K562 (cell line): Measurements from ENCODE around the gene TSEN34. TPM values are rescaled to one million over a fixed set of nuclear protein-coding genes. Genes with fewer than 3 reads are reported as not detected.

Experiments used
- ARID1B ChIP-seq: fragments of 450-650 bp; IDR thresholded peaks from 2 replicates; pipeline ENCODE4 v1.6.1; 2016; ENCODE audit warnings: antibody characterized with exemption, mild to moderate bottlenecking, inconsistent platforms
- COPS2 ChIP-seq: fragments of 450-650 bp; conservative IDR thresholded peaks from 2 replicates; pipeline ENCODE4 v1.6.1; 2016; ENCODE audit warnings: mild to moderate bottlenecking, moderate library complexity
- EGR1 ChIP-seq: fragments of 450-650 bp; conservative IDR thresholded peaks from 2 replicates; pipeline ENCODE4 v1.6.1; 2017; ENCODE audit warnings: mild to moderate bottlenecking
- GABPB1 ChIP-seq: sonication (generic); formaldehyde crosslinking; IDR thresholded peaks from 2 replicates; pipeline ENCODE4 v1.8.0; 2022; ENCODE audit warnings: mild to moderate bottlenecking, missing genetic modification reagents
- GATAD2A ChIP-seq: fragments of 450-650 bp; IDR thresholded peaks from 2 replicates; pipeline ENCODE4 v1.6.1; 2017
- HNRNPL ChIP-seq: fragments of 200-400 bp; formaldehyde crosslinking; IDR thresholded peaks from 2 replicates; pipeline ENCODE4 v1.6.1; 2017; ENCODE audit warnings: low read depth, mild to moderate bottlenecking, low read length
- KLF16 ChIP-seq: IDR thresholded peaks from 2 replicates; pipeline ENCODE4 v1.6.1; 2016; ENCODE audit warnings: antibody characterized with exemption
- MTA3 ChIP-seq: fragments of 450-650 bp; formaldehyde crosslinking; IDR thresholded peaks from 2 replicates; pipeline ENCODE4 v1.6.1; 2017; ENCODE audit warnings: mild to moderate bottlenecking, borderline replicate concordance
- MYBL2 ChIP-seq, 2 experiments: fragments of 450-650 bp in 1 of 2; sonication (generic) in 1 of 2; formaldehyde crosslinking in 1 of 2; IDR thresholded peaks; 2 replicates each; pipeline versions ENCODE4 v1.6.1 to v1.8.1; 2017 to 2022; ENCODE audit warnings: borderline replicate concordance in 1 of 2, inconsistent platforms in 1 of 2, low read depth in 1 of 2, mild to moderate bottlenecking in 1 of 2, missing genetic modification reagents in 1 of 2, moderate library complexity in 1 of 2
- PHF21A ChIP-seq: fragments of 450-650 bp; IDR thresholded peaks from 2 replicates; pipeline ENCODE4 v1.6.1; 2017; ENCODE audit warnings: low read depth, borderline replicate concordance
- POLR2G ChIP-seq: fragments of 200-400 bp; formaldehyde crosslinking; IDR thresholded peaks from 2 replicates; pipeline ENCODE4 v1.6.1; 2017; ENCODE audit warnings: low read depth, mild to moderate bottlenecking, antibody characterized with exemption, low read length, moderate library complexity
- POU5F1 ChIP-seq: fragments of 150-350 bp; IDR thresholded peaks from 2 replicates; pipeline ENCODE4 v1.6.1; 2014; ENCODE audit warnings: borderline replicate concordance, low read length, low read depth, mild to moderate bottlenecking; ENCODE audit not compliant: partially characterized antibody
- RBFOX2 ChIP-seq: fragments of 200-400 bp; formaldehyde crosslinking; IDR thresholded peaks from 2 replicates; pipeline ENCODE4 v1.6.1; 2017; ENCODE audit warnings: low read depth, mild to moderate bottlenecking, low read length, moderate library complexity
- RBM39 ChIP-seq: fragments of 200-400 bp; formaldehyde crosslinking; optimal IDR thresholded peaks from 2 replicates; pipeline ENCODE3; 2018; ENCODE audit warnings: low read depth, low read length
- RCOR1 ChIP-seq, 2 experiments: IDR thresholded peaks; 2 replicates each; pipeline ENCODE4 v1.6.1; 2012; ENCODE audit warnings: low read depth in 2 of 2, low read length in 2 of 2, borderline replicate concordance in 1 of 2, improper control_type of control experiment in 1 of 2
- SPI1 ChIP-seq: IDR thresholded peaks from 2 replicates; pipeline ENCODE4 v1.6.1; 2011; ENCODE audit warnings: low read depth, low read length, control low read depth, borderline replicate concordance
- TRIM28 ChIP-seq: fragments of 450-650 bp; IDR thresholded peaks from 2 replicates; pipeline ENCODE4 v1.6.1; 2017
- YY1 ChIP-seq, 3 experiments: IDR thresholded peaks; 2 replicates each; pipeline ENCODE4 v1.6.1; 2011; ENCODE audit warnings: low read length in 2 of 3, mild to moderate bottlenecking in 2 of 3, moderate library complexity in 2 of 3, borderline replicate concordance in 1 of 3, control low read depth in 1 of 3, low read depth in 1 of 3; ENCODE audit not compliant: insufficient read depth in 3 of 3, insufficient replicate concordance in 2 of 3, control insufficient read depth in 1 of 3, insufficient read length in 1 of 3; ENCODE audit errors: extremely low read depth in 1 of 3
- ZNF124 ChIP-seq: sonication (generic); formaldehyde crosslinking; IDR thresholded peaks from 2 replicates; pipeline ENCODE4 v1.8.1; 2022; ENCODE audit warnings: missing genetic modification reagents
- ZNF57 ChIP-seq: fragments of 450-650 bp; formaldehyde crosslinking; IDR thresholded peaks from 2 replicates; pipeline ENCODE4 v1.4.0; 2020; ENCODE audit warnings: mild to moderate bottlenecking, moderate library complexity
- polyA plus RNA-seq, 8 experiments: library from polyadenylated mRNA; depleted of rRNA in 4 of 8; stranded (reverse) in 5 of 8; unstranded in 3 of 8; fragments of >200 nt; fragmentation: Nextera tagmentation in 2 of 8; fragmentation: Illumina TruSeq in 1 of 8; extraction: Ambion mirVana in 2 of 8; extraction: Trizol in 1 of 8; gene quantifications; 2 replicates each; pipeline versions ENCODE4 v1.2.1 to v1.2.3, GENCODE V29; 2011 to 2014; ENCODE audit warnings: inconsistent platforms in 1 of 8, missing spikeins in 1 of 8
- total RNA-seq, 7 experiments: library from RNA; depleted of rRNA in 6 of 7; stranded (reverse); fragments of >200 nt in 6 of 7; fragmentation: Illumina TruSeq in 2 of 7; extraction: Trizol in 2 of 7; gene quantifications; 2 replicates each; pipeline versions ENCODE4 v1.2.1 to v1.2.3, GENCODE V29; 2011 to 2021; ENCODE audit warnings: low replicate concordance in 1 of 7
- TF ChIP-seq, protein P1 (sequence below), 3 experiments: IDR thresholded peaks in 2 of 3; conservative IDR thresholded peaks in 1 of 3; 2 replicates each; pipeline ENCODE4 v1.5.1; 2011 to 2012; ENCODE audit warnings: low read length in 3 of 3, mild to moderate bottlenecking in 3 of 3, control low read depth in 2 of 3, improper control_type of control experiment in 1 of 3, inconsistent platforms in 1 of 3, low read depth in 1 of 3, mixed read lengths in 1 of 3, moderate library complexity in 1 of 3; ENCODE audit not compliant: insufficient read depth in 2 of 3
- TF ChIP-seq, protein P2 (sequence below), 2 experiments: fragments of 450-650 bp; IDR thresholded peaks; 2 replicates each; pipeline ENCODE4 v1.6.1; 2018; ENCODE audit warnings: mild to moderate bottlenecking in 2 of 2, low read depth in 1 of 2; ENCODE audit not compliant: partially characterized antibody in 2 of 2

Gene TSEN34
- total and polyA plus RNA-seq, 9 of the 15 experiments (the other 6 are each of a cell fraction or from before 2014, with no cell fraction given), result 3.1 to 57.6 (median 29.5) TPM

DNA sequence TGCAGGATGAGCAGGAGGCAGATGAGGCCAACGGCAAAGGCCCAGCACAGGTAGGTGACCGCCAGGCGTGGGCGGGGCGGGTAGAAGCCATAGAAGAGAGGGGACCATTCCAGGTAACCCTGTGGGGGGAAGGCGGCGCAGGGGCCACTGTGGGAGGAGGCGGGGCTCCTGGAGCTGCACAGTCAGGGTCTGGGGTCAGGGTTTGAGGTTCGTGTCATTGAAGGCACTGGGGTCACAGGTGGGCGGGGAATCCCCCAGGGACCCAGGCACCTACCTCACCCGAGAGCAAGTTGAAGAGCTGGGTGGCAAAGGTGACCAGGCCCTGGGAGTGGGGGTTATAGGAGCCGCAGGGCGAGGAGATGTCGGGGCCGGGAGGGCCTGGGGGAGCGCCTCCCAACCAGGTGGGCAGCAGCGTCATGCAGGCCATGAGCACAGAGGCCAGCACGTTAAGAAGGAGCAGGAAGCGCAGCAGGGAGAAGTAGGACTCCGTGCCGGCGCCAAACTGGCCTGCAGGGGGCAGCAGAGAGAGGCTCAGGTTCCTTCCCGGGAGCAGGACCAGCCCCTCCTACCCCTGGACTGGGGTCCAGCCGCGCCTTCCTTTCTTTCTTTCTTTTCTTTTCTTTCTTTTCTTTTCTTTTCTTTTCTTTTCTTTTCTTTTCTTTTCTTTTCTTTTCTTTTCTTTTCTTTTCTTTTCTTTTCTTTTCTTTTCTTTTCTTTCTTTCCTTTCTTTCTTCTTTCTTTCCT is 22.8 kb upstream of the TSEN34 start (continued):
- TF ChIP-seq, protein P1, sequence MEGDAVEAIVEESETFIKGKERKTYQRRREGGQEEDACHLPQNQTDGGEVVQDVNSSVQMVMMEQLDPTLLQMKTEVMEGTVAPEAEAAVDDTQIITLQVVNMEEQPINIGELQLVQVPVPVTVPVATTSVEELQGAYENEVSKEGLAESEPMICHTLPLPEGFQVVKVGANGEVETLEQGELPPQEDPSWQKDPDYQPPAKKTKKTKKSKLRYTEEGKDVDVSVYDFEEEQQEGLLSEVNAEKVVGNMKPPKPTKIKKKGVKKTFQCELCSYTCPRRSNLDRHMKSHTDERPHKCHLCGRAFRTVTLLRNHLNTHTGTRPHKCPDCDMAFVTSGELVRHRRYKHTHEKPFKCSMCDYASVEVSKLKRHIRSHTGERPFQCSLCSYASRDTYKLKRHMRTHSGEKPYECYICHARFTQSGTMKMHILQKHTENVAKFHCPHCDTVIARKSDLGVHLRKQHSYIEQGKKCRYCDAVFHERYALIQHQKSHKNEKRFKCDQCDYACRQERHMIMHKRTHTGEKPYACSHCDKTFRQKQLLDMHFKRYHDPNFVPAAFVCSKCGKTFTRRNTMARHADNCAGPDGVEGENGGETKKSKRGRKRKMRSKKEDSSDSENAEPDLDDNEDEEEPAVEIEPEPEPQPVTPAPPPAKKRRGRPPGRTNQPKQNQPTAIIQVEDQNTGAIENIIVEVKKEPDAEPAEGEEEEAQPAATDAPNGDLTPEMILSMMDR (IDR thresholded peaks at IDR 0.05 in 2 of 3, conservative IDR thresholded peaks at IDR 0.05 in 1 of 3; ENCODE audit: insufficient read depth in 2 of 3, low read depth in 1 of 3, low read length in 3 of 3), result peak; percentile 83 to 94 (median 88)
- TF ChIP-seq GABPB1 (CRISPR knock-in tag) (peak; percentile 31; the same call in 1 of the 2 replicates), POLR2G (peak; percentile 43; the same call in 1 of the 2 replicates), MYBL2 (IDR thresholded peaks at IDR 0.05; ENCODE audit: low read depth) (no peak), MYBL2 (CRISPR knock-in tag; IDR thresholded peaks at IDR 0.05; ENCODE audit: borderline replicate concordance) (no peak), SPI1 (peak; percentile 29; the same call in 1 of the 2 replicates), ARID1B (no peak), MTA3 (0 out of 2 replicates have a peak, but pooled peaks have one; percentile 33), RBFOX2 (0 out of 2 replicates have a peak, but pooled peaks have one; percentile 19), COPS2 (no peak), PHF21A (no peak), HNRNPL (no peak), GATAD2A (no peak), KLF16 (peak; percentile 47), RCOR1 (IDR thresholded peaks at IDR 0.05; ENCODE audit: borderline replicate concordance in 1 of 2, low read depth in 2 of 2, low read length in 2 of 2) (peak in 1 of 2 experiments; percentile 22; a peak in 1 of 4 replicates), RBM39 (peak; percentile 93), YY1 (IDR thresholded peaks at IDR 0.05; ENCODE audit: borderline replicate concordance in 1 of 3, control insufficient read depth in 1 of 3, extremely low read depth in 1 of 3, insufficient read depth in 3 of 3, insufficient read length in 1 of 3, insufficient replicate concordance in 2 of 3, low read depth in 1 of 3, low read length in 2 of 3) (peak in 1 of 3 experiments; percentile 37), POU5F1 (no peak), TRIM28 (no peak), ZNF124 (no peak), EGR1 (peak; percentile 56), ZNF57 (CRISPR knock-in tag) (no peak)
- TF ChIP-seq, protein P2, sequence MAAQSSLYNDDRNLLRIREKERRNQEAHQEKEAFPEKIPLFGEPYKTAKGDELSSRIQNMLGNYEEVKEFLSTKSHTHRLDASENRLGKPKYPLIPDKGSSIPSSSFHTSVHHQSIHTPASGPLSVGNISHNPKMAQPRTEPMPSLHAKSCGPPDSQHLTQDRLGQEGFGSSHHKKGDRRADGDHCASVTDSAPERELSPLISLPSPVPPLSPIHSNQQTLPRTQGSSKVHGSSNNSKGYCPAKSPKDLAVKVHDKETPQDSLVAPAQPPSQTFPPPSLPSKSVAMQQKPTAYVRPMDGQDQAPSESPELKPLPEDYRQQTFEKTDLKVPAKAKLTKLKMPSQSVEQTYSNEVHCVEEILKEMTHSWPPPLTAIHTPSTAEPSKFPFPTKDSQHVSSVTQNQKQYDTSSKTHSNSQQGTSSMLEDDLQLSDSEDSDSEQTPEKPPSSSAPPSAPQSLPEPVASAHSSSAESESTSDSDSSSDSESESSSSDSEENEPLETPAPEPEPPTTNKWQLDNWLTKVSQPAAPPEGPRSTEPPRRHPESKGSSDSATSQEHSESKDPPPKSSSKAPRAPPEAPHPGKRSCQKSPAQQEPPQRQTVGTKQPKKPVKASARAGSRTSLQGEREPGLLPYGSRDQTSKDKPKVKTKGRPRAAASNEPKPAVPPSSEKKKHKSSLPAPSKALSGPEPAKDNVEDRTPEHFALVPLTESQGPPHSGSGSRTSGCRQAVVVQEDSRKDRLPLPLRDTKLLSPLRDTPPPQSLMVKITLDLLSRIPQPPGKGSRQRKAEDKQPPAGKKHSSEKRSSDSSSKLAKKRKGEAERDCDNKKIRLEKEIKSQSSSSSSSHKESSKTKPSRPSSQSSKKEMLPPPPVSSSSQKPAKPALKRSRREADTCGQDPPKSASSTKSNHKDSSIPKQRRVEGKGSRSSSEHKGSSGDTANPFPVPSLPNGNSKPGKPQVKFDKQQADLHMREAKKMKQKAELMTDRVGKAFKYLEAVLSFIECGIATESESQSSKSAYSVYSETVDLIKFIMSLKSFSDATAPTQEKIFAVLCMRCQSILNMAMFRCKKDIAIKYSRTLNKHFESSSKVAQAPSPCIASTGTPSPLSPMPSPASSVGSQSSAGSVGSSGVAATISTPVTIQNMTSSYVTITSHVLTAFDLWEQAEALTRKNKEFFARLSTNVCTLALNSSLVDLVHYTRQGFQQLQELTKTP (IDR thresholded peaks at IDR 0.05; ENCODE audit: low read depth in 1 of 2, partially characterized antibody in 2 of 2), result no peak
